K562 (cell line): ENCODE results near the gene MLX. TPM values are rescaled to one million over a fixed set of nuclear protein-coding genes. Genes with fewer than 3 reads are reported as not detected.

Experiments
- ATAC-seq: fragments of 200-7000 bp; cut with Tn5 transposase; 3 replicates; pipeline ENCODE4 v1.9.1; 2020; ENCODE audit warnings: moderate library complexity
- BruUV-seq: library from RNA; stranded (reverse); fragments of 400-500 nt; replicated peaks from 2 replicates; lab custom pipeline; 2021; lab: Mats Ljungman, UMichigan
- CTCF ChIA-PET: fragments of 300-600 bp; formaldehyde crosslinking; extraction: SDS; loops from one replicate; lab custom pipeline; 2021; ENCODE audit warnings: low intra/inter-chr PET ratio; lab: Yijun Ruan, JAX
- POLR2A ChIA-PET: fragments of 300-600, 350-650 bp; sonication (Branson Sonifier 250); formaldehyde crosslinking; extraction: SDS; loops from one replicate; lab custom pipeline; 2021; ENCODE audit warnings: antibody characterized with exemption, inconsistent platforms; lab: Yijun Ruan, JAX
- DNase-seq, 4 experiments: peaks; one replicate each; pipeline versions ENCODE4 v3.0.0 to v3.0.0-alpha.2; 2011 to 2018; ENCODE audit warnings: low spot score in 3 of 4, mixed read lengths in 3 of 4; ENCODE audit errors: extremely low read depth in 1 of 4
- FAIRE-seq: peaks from 2 replicates; lab custom pipeline; 2011; peaks lifted over from hg19 to GRCh38; lab: Jason Lieb, UNC
- H2AFZ ChIP-seq: 2 replicates; pipeline ENCODE4 v1.6.0; 2011; ENCODE audit warnings: low read depth, low read length, control low read depth, inconsistent platforms
- H3K27ac ChIP-seq: fragments of 200-600 bp; 3 replicates; pipeline ENCODE4 v1.8.0; 2011; ENCODE audit warnings: low read depth, mild to moderate bottlenecking, control low read depth, inconsistent platforms, low read length, moderate library complexity, mixed read lengths; ENCODE audit errors: extremely low read depth
- H3K27me3 ChIP-seq, 2 experiments: fragments of 300-600 bp in 1 of 2; 2 replicates in 1 of 2; 3 replicates in 1 of 2; pipeline versions ENCODE4 v1.6.0 to v1.8.0; 2011; ENCODE audit warnings: inconsistent platforms in 2 of 2, low read length in 2 of 2, mild to moderate bottlenecking in 1 of 2, mixed read lengths in 1 of 2, moderate library complexity in 1 of 2; ENCODE audit not compliant: control insufficient read depth in 2 of 2, insufficient read depth in 2 of 2
- H3K36me3 ChIP-seq: fragments of 300-600 bp; 3 replicates; pipeline ENCODE4 v1.8.0; 2011; ENCODE audit warnings: mild to moderate bottlenecking, low read length, inconsistent platforms; ENCODE audit not compliant: control insufficient read depth, insufficient read depth
- H3K4me1 ChIP-seq, 2 experiments: fragments of 200-600 bp in 1 of 2; replicated peaks in 1 of 2; 2 replicates in 1 of 2; 3 replicates in 1 of 2; pipeline versions ENCODE4 v1.5.1 to v1.8.0; 2011; ENCODE audit warnings: inconsistent platforms in 2 of 2, low read length in 2 of 2, mild to moderate bottlenecking in 1 of 2, mixed read lengths in 1 of 2, moderate library complexity in 1 of 2; ENCODE audit not compliant: control insufficient read depth in 2 of 2, insufficient read depth in 2 of 2
- H3K4me2 ChIP-seq: 2 replicates; pipeline ENCODE4 v1.6.1; 2011; ENCODE audit warnings: low read length, control low read depth, inconsistent platforms, mixed read lengths; ENCODE audit not compliant: insufficient read depth
- H3K4me3 ChIP-seq: fragments of 200-600 bp; sonication (generic), shearing (Covaris generic); 2 replicates; pipeline ENCODE4 v1.5.1; 2016; ENCODE audit warnings: control low read depth, inconsistent platforms
- H3K79me2 ChIP-seq: fragments of 200-600 bp; 3 replicates; pipeline ENCODE4 v1.8.0; 2011; ENCODE audit warnings: low read length, inconsistent platforms; ENCODE audit not compliant: control insufficient read depth, insufficient read depth
- H3K9ac ChIP-seq, 2 experiments: 2 replicates each; pipeline versions ENCODE4 v1.6.0 to v1.6.1; 2011; ENCODE audit warnings: low read depth in 2 of 2, low read length in 2 of 2, control low read depth in 1 of 2, inconsistent platforms in 1 of 2, mild to moderate bottlenecking in 1 of 2, mixed read lengths in 1 of 2; ENCODE audit not compliant: insufficient read depth in 1 of 2
- H3K9me1 ChIP-seq: one replicate; pipeline ENCODE4 v1.6.0; 2011; ENCODE audit warnings: inconsistent platforms, mild to moderate bottlenecking, low read length, moderate library complexity; ENCODE audit not compliant: control insufficient read depth, insufficient read depth
- H3K9me3 ChIP-seq: replicated peaks from 2 replicates; pipeline ENCODE4 v1.5.1; 2011; ENCODE audit warnings: low read depth, low read length, inconsistent platforms; ENCODE audit not compliant: control insufficient read depth, insufficient read depth
- H4K20me1 ChIP-seq: replicated peaks from 2 replicates; pipeline ENCODE4 v1.6.1; 2011; ENCODE audit warnings: low read length, inconsistent platforms, mixed read lengths; ENCODE audit not compliant: control insufficient read depth, insufficient read depth
- BCLAF1 ChIP-seq, 2 experiments: fragments of 450-650 bp in 1 of 2; IDR thresholded peaks; 2 replicates each; pipeline ENCODE4 v1.6.1; 2011 to 2017; ENCODE audit warnings: low read depth in 2 of 2, antibody characterized with exemption in 1 of 2, borderline replicate concordance in 1 of 2, low read length in 1 of 2, mild to moderate bottlenecking in 1 of 2, mixed read lengths in 1 of 2; ENCODE audit not compliant: control insufficient read depth in 1 of 2
- CHCHD3 ChIP-seq: fragments of 250-450 bp; sonication (Bioruptor Pico); IDR thresholded peaks from 2 replicates; pipeline ENCODE4 v2.1.2; 2022; ENCODE audit warnings: mild to moderate bottlenecking
- MITF ChIP-seq: IDR thresholded peaks from 2 replicates; pipeline ENCODE4 v1.6.1; 2014; ENCODE audit warnings: antibody characterized with exemption
- MXD1 ChIP-seq: fragments of 250-450 bp; sonication (Bioruptor Pico); IDR thresholded peaks from 2 replicates; pipeline ENCODE4 v1.8.0; 2021; ENCODE audit warnings: borderline replicate concordance, mild to moderate bottlenecking, moderate library complexity; ENCODE audit not compliant: poor library complexity, severe bottlenecking
- WGBS: fragments of 100-300 bp; shearing (Covaris generic); methylation state at CpG from one replicate; pipeline ENCODE4 v1.1.6; 2016; ENCODE audit warnings: low coverage, mixed read lengths; ENCODE audit not compliant: insufficient coverage; ENCODE audit errors: missing lambda C conversion rate; 5-methylcytosine and 5-hydroxymethylcytosine counted together
- in situ Hi-C: fragments of 300-500 bp; cut with MboI; formaldehyde crosslinking; loops from 4 replicates; pipeline ENCODE4 v1.15.0; 2018; ENCODE audit warnings: inconsistent platforms, mixed read lengths
- intact Hi-C: fragments of 100-400 bp; cut with micrococcal nuclease; formaldehyde crosslinking; loops from 2 replicates; pipeline ENCODE4 v1.14.2; 2022
- polyA plus RNA-seq, 8 experiments: library from polyadenylated mRNA; depleted of rRNA in 4 of 8; stranded (reverse) in 5 of 8; unstranded in 3 of 8; fragments of >200 nt; fragmentation: Nextera tagmentation in 2 of 8; fragmentation: Illumina TruSeq in 1 of 8; extraction: Ambion mirVana in 2 of 8; extraction: Trizol in 1 of 8; gene quantifications; 2 replicates each; pipeline versions ENCODE4 v1.2.1 to v1.2.3, GENCODE V29; 2011 to 2014; ENCODE audit warnings: inconsistent platforms in 1 of 8, missing spikeins in 1 of 8
- total RNA-seq, 7 experiments: library from RNA; depleted of rRNA in 6 of 7; stranded (reverse); fragments of >200 nt in 6 of 7; fragmentation: Illumina TruSeq in 2 of 7; extraction: Trizol in 2 of 7; gene quantifications; 2 replicates each; pipeline versions ENCODE4 v1.2.1 to v1.2.3, GENCODE V29; 2011 to 2021; ENCODE audit warnings: low replicate concordance in 1 of 7
- TF ChIP-seq, protein P1 (sequence below), 2 experiments: fragments of 450-650 bp; IDR thresholded peaks; 2 replicates each; pipeline ENCODE4 v1.6.1; 2016; ENCODE audit warnings: mild to moderate bottlenecking in 2 of 2, borderline replicate concordance in 1 of 2, low read depth in 1 of 2, moderate library complexity in 1 of 2

The MLX gene
- total and polyA plus RNA-seq, 9 of the 15 experiments (the other 6 are each of a cell fraction or from before 2014, with no cell fraction given): 42.9 to 100 (median 58.9) TPM

DNA sequence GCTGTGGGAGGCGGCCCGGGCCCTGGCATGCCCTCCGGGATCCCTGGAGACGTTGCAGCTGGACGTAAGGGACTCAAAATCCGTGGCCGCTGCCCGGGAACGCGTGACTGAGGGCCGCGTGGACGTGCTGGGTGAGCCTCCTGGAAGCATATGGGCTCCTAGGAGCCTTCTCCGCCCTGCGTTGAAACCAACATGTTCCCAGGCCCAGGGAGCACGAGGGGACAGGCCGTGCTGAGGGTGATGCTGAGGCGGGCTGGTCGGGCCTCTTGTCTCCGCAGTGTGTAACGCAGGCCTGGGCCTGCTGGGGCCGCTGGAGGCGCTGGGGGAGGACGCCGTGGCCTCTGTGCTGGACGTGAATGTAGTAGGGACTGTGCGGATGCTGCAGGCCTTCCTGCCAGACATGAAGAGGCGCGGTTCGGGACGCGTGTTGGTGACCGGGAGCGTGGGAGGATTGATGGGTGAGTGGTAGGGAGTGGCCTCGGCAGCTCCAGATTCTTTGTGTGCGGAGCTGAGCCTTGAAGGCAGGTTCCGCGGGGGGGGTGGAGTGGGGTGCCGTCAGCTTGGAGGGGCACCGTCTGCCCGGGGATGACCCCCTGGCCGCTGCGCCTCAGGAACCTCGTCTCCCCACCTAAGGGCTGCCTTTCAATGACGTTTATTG is 13.6 kb upstream of the MLX start:
- CTCF ChIA-PET: no interaction called here
- BruUV-seq: no TSS peak
- H3K36me3 ChIP-seq: peaks cover 4% of the 10 kb centered on the region; the same call in 1 of the 3 replicates
- H4K20me1 ChIP-seq: no peaks in the 10 kb centered on the region
- H3K9me1 ChIP-seq: no peaks in the 10 kb centered on the region
- peaks cover 26% of the 10 kb centered on the region for H3K79me2 ChIP-seq
- peak overlapping the region; percentile 87 for H3K4me3 ChIP-seq
- WGBS: 13% methylated on average over 32 of the region's 45 CpGs
- no peaks in the 10 kb centered on the region for H3K9me3 ChIP-seq
- H3K4me1 ChIP-seq: peaks cover 18 to 37% of the 10 kb centered on the region in 2 experiments; a peak in 4 of 5 replicates
- FAIRE-seq (peak; percentile 88), ATAC-seq (peak; percentile 91), DNase-seq (peak; percentile 76 to 91 (median 81))
- in situ Hi-C loops (no loop called here), intact Hi-C loops (no loop called here)
- peak overlapping the region; percentile 91 for H3K27ac ChIP-seq
- H3K4me2 ChIP-seq: peak overlapping the region; percentile 96
- H2AFZ ChIP-seq: peak overlapping the region; percentile 74
- peak overlapping the region; percentile 66 to 100 for H3K9ac ChIP-seq
- no peaks in the 10 kb centered on the region for H3K27me3 ChIP-seq
- POLR2A ChIA-PET: interaction anchor here (0.5 to 1.2 kb wide), 2 partner anchors 17 to 28 kb away, joined by 3 read pairs; partner anchors contain the start of gene NAGLU
- TF ChIP-seq MITF (no peak), CHCHD3 (CRISPR knock-in tag) (no peak), BCLAF1 (IDR thresholded peaks at IDR 0.05; ENCODE audit: borderline replicate concordance in 1 of 2, control insufficient read depth in 1 of 2, low read depth in 2 of 2, low read length in 1 of 2) (no peak), MXD1 (CRISPR knock-in tag) (no peak)
- TF ChIP-seq, protein P1, sequence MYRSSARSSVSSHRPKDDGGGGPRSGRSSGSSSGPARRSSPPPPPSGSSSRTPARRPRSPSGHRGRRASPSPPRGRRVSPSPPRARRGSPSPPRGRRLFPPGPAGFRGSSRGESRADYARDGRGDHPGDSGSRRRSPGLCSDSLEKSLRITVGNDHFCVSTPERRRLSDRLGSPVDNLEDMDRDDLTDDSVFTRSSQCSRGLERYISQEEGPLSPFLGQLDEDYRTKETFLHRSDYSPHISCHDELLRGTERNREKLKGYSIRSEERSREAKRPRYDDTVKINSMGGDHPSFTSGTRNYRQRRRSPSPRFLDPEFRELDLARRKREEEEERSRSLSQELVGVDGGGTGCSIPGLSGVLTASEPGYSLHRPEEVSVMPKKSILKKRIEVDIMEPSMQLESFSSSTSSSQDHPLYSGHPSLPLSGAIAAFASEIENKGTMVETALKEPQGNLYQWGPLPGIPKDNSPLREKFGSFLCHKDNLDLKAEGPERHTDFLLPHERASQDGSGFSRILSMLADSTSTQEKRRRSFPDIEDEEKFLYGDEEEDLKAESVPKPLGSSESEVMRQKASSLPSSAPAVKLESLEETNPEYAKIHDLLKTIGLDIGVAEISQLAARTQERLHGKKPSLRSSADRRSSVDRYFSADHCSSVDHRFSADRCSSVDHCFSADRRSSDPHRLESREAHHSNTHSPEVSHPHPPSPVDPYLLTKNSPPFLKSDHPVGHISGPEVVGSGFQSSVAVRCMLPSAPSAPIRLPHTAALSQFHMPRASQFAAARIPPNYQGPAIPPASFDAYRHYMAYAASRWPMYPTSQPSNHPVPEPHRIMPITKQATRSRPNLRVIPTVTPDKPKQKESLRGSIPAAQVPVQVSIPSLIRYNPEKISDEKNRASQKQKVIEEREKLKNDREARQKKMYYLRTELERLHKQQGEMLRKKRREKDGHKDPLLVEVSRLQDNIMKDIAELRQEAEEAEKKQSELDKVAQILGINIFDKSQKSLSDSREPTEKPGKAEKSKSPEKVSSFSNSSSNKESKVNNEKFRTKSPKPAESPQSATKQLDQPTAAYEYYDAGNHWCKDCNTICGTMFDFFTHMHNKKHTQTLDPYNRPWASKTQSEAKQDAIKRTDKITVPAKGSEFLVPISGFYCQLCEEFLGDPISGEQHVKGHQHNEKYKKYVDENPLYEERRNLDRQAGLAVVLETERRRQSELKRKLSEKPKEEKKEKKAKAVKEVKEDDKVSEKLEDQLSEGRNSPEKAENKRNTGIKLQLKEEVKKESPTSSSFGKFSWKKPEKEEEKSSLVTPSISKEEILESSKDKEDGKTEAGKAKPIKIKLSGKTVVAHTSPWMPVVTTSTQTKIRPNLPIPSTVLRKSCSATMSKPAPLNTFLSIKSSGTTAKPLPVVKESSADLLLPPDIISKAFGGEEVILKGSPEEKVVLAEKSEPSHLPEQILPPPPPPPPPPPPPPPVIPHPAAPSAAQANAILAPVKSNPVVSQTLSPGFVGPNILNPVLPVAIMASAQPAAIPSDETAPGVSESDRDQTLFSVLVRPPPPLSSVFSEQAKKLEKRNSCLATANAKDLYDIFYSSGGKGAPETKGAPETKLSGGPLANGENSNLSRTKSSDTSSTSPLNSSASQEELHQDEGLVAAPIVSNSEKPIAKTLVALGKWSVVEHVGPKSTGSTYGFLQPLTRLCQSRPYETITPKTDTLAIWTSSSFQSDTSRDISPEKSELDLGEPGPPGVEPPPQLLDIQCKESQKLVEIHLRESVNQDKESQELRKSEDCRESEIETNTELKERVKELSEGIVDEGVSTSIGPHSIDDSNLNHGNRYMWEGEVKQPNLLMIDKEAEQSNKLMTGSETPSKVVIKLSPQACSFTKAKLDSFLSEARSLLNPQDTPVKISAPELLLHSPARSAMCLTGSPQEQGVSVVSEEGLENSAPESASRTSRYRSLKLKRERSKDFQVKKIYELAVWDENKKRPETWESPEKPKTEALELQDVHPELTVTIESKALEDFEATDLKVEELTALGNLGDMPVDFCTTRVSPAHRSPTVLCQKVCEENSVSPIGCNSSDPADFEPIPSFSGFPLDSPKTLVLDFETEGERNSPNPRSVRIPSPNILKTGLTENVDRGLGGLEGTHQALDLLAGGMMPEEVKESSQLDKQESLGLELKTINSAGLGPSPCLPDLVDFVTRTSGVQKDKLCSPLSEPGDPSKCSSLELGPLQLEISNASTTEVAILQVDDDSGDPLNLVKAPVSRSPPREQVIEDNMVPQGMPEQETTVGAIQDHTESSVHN (IDR thresholded peaks at IDR 0.05; ENCODE audit: borderline replicate concordance in 1 of 2, low read depth in 1 of 2): no peak
